Tongue (tissue), 2 donors: ENCODE results near the gene PCDHGA1. TPM values are rescaled to one million over a fixed set of nuclear protein-coding genes. Genes with fewer than 3 reads are reported as not detected.
"Not testable (repeated sequence)": the region's sequence is repeated elsewhere in the genome, so short reads cannot be mapped to it uniquely, and the experiment has no call there.

Source experiments
- DNase-seq: peaks from one replicate; pipeline ENCODE4 v3.0.0-alpha.2; 2015
- total RNA-seq: library from RNA; depleted of rRNA; stranded (reverse); fragments of >200 nt; gene quantifications from one replicate; pipeline ENCODE4 v1.2.3, GENCODE V29; 2014

The PCDHGA1 gene
- total RNA-seq, 1 donor from 2014 or later: 1.8 TPM

DNA sequence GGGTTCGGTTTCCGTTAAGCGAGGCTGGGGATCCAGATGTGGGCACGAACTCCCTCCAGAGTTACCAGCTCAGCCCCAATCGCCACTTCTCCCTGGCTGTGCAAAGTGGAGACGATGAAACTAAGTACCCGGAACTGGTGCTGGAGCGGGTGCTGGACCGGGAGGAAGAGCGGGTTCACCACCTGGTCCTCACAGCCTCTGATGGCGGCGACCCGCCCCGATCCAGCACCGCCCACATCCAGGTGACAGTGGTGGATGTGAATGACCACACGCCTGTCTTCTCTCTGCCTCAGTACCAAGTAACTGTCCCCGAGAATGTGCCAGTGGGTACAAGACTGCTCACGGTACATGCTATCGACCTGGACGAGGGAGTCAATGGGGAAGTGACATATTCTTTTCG, 53.0 kb downstream of the PCDHGA1 start:
- DNase-seq: no peak

- DNase-seq: no peak
Measured at GRCh38 chr5:141384471-141385267, 54.4 kb downstream of the PCDHGA1 start.

GRCh38 chr5:141387557-141388311, 57.4 kb downstream of the PCDHGA1 start, which contains the start of gene PCDHGB4:
Gene PCDHGB4 (plus strand): TSS chr5:141387698. CDS start chr5:141387885, 187 bp downstream.
- peak; percentile 18 for DNase-seq

GRCh38 chr5:141388661-141389060, 58.3 kb downstream of the PCDHGA1 start:
- DNase-seq: no peak

- DNase-seq: no peak
Measured at GRCh38 chr5:141389153-141390042, 59.1 kb downstream of the PCDHGA1 start.

DNA sequence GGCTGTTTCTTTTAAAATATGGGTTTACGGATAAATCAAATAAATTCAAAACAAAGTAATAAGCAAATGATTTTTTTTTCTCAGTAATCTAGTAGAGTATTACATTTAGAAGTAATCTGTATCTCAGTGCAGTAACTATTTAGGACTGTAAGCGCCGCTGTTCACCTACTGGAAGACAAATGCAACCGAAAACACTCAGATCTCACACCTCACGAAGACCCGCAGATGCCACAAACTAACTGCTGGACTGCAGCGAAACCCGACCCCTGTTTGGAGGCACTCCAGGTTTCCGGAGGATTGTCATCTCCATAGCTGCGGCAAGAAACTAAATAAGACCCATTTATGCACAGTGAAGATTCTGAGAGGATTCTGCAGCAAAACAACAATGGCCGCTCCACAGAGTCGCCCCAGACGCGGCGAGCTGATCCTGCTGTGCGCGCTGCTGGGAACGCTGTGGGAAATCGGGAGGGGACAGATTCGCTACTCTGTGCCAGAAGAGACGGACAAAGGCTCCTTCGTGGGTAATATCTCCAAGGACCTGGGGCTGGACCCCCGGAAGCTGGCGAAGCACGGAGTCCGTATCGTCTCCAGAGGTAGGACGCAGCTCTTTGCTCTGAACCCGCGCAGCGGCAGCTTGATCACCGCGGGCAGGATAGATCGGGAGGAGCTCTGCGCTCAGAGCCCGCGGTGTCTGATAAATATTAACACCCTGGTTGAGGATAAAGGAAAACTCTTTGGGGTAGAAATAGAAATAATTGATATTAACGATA, 62.3 kb downstream of the PCDHGA1 start, which contains the start of gene PCDHGA8:
Gene PCDHGA8 (plus strand): TSS at position 205 of the 770 bp plus-strand sequence. CDS start 181 bp downstream, at position 386.
- no peak for DNase-seq

- DNase-seq: no peak
Measured at GRCh38 chr5:141393267-141393666, 63.0 kb downstream of the PCDHGA1 start.

DNA sequence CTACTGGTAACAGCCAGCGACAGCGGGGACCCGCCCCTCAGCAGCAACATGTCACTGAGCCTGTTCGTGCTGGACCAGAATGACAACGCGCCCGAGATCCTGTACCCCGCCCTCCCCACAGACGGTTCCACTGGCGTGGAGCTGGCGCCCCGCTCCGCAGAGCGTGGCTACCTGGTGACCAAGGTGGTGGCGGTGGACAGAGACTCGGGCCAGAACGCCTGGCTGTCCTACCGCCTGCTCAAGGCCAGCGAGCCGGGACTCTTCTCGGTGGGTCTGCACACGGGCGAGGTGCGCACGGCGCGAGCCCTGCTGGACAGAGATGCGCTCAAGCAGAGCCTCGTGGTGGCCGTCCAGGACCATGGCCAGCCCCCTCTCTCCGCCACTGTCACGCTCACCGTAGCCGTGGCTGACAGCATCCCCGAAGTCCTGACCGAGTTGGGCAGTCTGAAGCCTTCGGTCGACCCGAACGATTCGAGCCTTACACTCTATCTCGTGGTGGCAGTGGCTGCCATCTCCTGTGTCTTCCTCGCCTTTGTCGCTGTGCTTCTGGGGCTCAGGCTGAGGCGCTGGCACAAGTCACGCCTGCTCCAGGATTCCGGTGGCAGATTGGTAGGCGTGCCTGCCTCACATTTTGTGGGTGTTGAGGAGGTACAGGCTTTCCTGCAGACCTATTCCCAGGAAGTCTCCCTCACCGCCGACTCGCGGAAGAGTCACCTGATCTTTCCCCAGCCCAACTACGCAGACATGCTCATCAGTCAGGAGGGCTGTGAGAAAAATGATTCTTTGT, 64.3 kb downstream of the PCDHGA1 start:
- DNase-seq: not testable (repeated sequence)

DNA sequence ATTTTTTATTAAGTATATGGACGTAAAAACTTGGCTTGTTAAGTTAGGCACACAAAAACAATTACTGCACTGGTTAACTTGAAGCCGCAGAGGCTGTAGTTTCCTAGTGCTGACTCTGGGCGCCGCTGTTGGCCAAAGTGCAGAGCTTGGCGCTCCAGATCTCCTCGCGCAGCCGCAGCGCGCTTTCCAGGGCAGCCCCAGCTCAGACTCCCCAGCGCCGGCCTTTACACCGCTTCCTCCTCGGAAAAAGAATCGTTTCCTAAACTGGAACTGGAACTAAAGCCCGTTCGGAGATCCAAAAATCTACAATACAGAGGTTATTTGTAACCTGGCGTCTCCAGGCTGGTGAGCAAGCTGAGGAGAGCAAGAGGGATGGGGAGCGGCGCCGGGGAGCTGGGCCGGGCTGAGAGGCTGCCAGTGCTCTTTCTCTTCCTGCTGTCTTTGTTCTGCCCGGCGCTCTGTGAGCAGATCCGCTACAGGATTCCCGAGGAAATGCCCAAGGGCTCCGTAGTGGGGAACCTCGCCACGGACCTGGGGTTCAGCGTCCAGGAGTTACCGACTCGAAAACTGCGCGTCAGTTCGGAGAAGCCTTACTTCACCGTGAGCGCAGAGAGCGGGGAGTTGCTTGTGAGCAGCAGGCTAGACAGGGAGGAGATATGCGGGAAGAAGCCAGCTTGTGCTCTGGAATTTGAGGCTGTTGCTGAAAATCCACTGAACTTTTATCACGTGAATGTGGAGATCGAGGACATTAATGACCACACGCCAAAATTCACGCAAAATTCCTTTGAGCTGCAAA, 67.6 kb downstream of the PCDHGA1 start, which contains the start of gene PCDHGB5:
Gene PCDHGB5 (plus strand): TSS at position 192 of the 796 bp plus-strand sequence. CDS start 181 bp downstream, at position 373.
- peak; percentile 16 for DNase-seq

GRCh38 chr5:141398608-141399007, 68.3 kb downstream of the PCDHGA1 start:
- DNase-seq: no peak

DNA sequence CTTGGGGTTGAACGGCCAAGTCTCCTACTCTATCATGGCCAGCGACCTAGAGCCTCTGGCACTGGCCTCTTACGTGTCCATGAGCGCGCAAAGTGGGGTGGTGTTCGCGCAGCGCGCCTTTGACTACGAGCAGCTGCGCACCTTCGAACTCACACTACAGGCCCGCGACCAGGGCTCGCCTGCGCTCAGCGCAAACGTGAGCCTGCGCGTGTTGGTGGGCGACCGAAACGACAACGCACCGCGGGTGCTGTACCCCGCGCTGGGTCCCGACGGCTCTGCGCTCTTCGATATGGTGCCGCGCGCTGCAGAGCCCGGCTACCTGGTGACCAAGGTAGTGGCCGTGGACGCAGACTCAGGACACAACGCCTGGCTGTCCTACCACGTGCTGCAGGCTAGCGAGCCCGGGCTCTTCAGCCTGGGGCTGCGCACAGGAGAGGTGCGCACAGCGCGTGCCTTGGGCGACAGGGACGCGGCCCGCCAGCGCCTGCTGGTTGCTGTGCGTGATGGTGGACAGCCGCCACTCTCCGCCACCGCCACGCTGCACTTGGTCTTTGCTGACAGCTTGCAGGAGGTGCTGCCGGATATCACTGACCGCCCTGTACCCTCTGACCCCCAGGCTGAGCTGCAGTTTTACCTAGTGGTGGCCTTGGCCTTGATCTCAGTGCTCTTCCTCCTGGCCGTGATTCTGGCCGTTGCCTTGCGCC, 69.4 kb downstream of the PCDHGA1 start:
- DNase-seq: no peak

- peak; percentile 33 for DNase-seq
Measured at GRCh38 chr5:141402553-141403243, 72.4 kb downstream of the PCDHGA1 start, which contains the start of gene PCDHGA9. Gene PCDHGA9 (plus strand): TSS chr5:141402778. CDS start chr5:141402953, 175 bp downstream.

- no peak for DNase-seq
Measured at GRCh38 chr5:141403387-141403786, 73.1 kb downstream of the PCDHGA1 start.

- peak; percentile 50 for DNase-seq
Measured at GRCh38 chr5:141407790-141408505, 77.6 kb downstream of the PCDHGA1 start, which contains the start of gene PCDHGB6. Gene PCDHGB6 (plus strand): TSS chr5:141408021. CDS start chr5:141408203, 182 bp downstream.

DNA sequence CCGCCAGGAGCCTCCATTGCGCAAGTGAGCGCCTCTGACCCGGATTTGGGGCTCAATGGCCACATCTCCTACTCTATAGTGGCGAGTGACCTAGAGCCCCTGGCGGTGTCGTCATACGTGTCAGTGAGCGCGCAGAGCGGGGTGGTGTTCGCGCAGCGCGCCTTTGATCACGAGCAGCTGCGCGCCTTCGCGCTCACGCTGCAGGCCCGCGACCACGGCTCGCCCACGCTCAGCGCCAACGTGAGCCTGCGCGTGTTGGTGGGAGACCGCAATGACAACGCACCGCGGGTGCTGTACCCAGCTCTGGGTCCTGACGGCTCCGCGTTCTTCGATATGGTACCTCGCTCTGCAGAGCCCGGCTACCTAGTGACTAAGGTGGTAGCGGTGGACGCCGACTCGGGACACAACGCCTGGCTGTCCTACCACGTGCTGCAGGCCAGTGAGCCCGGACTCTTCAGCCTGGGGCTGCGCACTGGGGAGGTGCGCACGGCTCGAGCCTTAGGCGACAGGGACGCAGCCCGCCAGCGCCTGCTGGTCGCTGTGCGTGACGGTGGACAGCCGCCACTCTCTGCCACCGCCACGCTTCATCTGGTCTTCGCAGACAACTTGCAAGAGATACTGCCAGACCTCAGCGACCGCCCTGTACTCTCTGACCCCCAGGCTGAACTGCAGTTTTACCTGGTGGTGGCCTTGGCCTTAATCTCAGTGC, 79.4 kb downstream of the PCDHGA1 start:
- DNase-seq: no peak

- DNase-seq: no peak
Measured at GRCh38 chr5:141411575-141411974, 81.3 kb downstream of the PCDHGA1 start.
